HL-60 (cell line): ENCODE data around the gene CDC42EP4.

Experiments used
- DNase-seq, 2 experiments: peaks; one replicate each; pipeline ENCODE4 v3.0.0-alpha.2; 2010 to 2020; ENCODE audit warnings: low read depth in 1 of 2, low spot score in 1 of 2
- H3K27ac ChIP-seq: fragments of 250-450 bp; sonication (Bioruptor Pico); replicated peaks from 2 replicates; pipeline ENCODE4 v1.5.1; 2020; ENCODE audit warnings: mild to moderate bottlenecking, moderate library complexity
- H3K27me3 ChIP-seq: fragments of 250-450 bp; sonication (Bioruptor Pico); 2 replicates; pipeline ENCODE4 v1.5.1; 2021; ENCODE audit warnings: mild to moderate bottlenecking, moderate library complexity; ENCODE audit not compliant: insufficient read depth, poor library complexity, severe bottlenecking
- H3K4me3 ChIP-seq: replicated peaks from 2 replicates; pipeline ENCODE4 v1.5.1; 2011; ENCODE audit warnings: mild to moderate bottlenecking, control low read depth, low read length; ENCODE audit not compliant: insufficient read depth
- GABPA ChIP-seq: IDR thresholded peaks from 2 replicates; pipeline ENCODE4 v1.6.1; 2012; ENCODE audit warnings: low read depth
- POLR2AphosphoS5 ChIP-seq: IDR thresholded peaks from 2 replicates; pipeline ENCODE4 v1.6.1; 2012; ENCODE audit warnings: low read depth
- REST ChIP-seq: IDR thresholded peaks from 2 replicates; pipeline ENCODE4 v1.6.1; 2012; ENCODE audit warnings: low read depth; ENCODE audit not compliant: insufficient replicate concordance
- SPI1 ChIP-seq: IDR thresholded peaks from 2 replicates; pipeline ENCODE4 v1.6.1; 2012; ENCODE audit warnings: low read depth, mild to moderate bottlenecking, borderline replicate concordance
- TF ChIP-seq, protein P1 (sequence below): IDR thresholded peaks from one replicate; pipeline ENCODE4 v1.5.1; 2011; ENCODE audit warnings: low read length, control low read depth, inconsistent platforms; ENCODE audit not compliant: insufficient read depth

The CDC42EP4 gene

DNA sequence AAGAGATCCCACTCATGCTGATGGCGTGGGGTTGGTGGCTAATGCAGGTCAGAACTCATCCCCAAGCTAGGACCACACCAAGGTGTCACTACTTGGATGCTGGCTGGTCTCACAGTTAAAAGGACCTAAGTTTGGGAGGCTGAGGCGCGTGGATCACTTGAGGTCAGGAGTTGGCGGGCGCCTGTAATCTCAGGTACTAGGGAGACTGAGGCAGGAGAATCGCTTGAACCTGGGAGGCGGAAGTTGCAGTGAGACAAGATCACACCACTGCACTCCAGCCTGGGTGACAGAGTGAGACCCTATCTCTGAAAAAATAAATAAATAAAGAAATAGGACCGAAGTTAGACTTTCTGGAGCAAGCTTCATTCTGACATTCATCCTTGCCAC lies 6.6 kb upstream of the CDC42EP4 start:
- H3K4me3 ChIP-seq, result no peak overlapping the region
- DNase-seq, result no peak
- TF ChIP-seq POLR2AphosphoS5, result no peak
- no peak for TF ChIP-seq REST
- TF ChIP-seq, protein P1, sequence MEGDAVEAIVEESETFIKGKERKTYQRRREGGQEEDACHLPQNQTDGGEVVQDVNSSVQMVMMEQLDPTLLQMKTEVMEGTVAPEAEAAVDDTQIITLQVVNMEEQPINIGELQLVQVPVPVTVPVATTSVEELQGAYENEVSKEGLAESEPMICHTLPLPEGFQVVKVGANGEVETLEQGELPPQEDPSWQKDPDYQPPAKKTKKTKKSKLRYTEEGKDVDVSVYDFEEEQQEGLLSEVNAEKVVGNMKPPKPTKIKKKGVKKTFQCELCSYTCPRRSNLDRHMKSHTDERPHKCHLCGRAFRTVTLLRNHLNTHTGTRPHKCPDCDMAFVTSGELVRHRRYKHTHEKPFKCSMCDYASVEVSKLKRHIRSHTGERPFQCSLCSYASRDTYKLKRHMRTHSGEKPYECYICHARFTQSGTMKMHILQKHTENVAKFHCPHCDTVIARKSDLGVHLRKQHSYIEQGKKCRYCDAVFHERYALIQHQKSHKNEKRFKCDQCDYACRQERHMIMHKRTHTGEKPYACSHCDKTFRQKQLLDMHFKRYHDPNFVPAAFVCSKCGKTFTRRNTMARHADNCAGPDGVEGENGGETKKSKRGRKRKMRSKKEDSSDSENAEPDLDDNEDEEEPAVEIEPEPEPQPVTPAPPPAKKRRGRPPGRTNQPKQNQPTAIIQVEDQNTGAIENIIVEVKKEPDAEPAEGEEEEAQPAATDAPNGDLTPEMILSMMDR, result no peak
- TF ChIP-seq SPI1, result no peak
- no peak for TF ChIP-seq GABPA
- no peak overlapping the region for H3K27ac ChIP-seq
- H3K27me3 ChIP-seq, result no peaks in the 10 kb centered on the region

DNA sequence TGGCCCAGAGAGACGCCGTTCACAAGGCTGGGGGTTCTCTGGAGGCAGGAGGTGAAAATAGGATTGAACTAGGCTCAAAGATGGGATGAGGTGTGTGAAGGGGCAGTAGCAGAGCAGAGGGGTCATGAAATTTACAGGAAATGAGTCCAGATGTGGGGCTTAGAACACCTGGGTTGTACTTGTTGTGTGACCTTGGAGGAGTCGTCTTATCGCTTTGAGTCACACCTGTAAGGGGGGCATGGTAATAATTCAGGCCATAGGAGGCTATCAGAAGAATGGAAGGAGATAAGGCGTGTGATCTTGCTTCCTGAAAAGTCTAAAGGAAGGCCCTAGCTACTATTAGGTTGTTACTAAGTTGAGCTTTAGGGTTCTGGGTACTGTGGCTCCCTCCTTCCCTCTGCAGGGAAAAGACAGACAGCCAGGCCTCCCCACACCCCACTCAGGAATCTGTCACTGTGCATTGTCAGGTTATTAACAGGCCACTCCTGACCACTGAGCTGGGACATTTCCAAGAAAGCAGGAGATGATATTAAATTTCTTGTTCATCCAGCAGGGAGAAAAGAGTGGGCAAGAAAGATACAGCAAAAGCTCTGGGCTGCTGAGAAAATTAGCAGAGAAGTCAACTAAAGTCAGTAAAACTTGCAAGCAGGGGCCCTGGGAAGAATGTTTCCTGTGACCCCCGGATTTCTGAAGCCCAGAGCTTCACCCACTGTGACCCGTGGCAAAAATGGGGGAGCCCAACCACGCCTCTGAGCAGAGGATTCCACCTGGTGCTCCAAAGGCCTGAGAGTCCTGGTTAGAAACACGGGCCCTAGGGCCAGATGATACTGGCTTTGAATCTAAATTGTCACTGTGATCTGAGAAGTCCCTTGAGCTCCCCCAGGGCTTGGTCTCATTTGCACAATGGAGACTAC lies 6.0 kb upstream of the CDC42EP4 start:
- Histone ChIP-seq H3K27me3 (no peaks in the 10 kb centered on the region), H3K27ac (no peak overlapping the region), H3K4me3 (no peak overlapping the region)
- TF ChIP-seq, protein P1, result no peak
- TF ChIP-seq REST (no peak), GABPA (no peak), POLR2AphosphoS5 (no peak), SPI1 (no peak)
- DNase-seq, result no peak

- Histone ChIP-seq H3K4me3 (no peak overlapping the region), H3K27me3 (no peaks in the 10 kb centered on the region), H3K27ac (no peak overlapping the region)
- DNase-seq, result no peak
- no peak for TF ChIP-seq REST
- TF ChIP-seq GABPA, result no peak
- TF ChIP-seq, protein P1, result no peak
- no peak for TF ChIP-seq SPI1
- TF ChIP-seq POLR2AphosphoS5, result no peak
These were observed 5.2 kb upstream of the CDC42EP4 start for GRCh38 chr17:73316919-73317505.
